Measurements from ENCODE around the gene MYZAP. TPM values are rescaled to one million over a fixed set of nuclear protein-coding genes. Genes with fewer than 3 reads are reported as not detected.

The MYZAP gene
- total RNA-seq, 1 experiment from 2014 or later: 0.68 TPM

DNA sequence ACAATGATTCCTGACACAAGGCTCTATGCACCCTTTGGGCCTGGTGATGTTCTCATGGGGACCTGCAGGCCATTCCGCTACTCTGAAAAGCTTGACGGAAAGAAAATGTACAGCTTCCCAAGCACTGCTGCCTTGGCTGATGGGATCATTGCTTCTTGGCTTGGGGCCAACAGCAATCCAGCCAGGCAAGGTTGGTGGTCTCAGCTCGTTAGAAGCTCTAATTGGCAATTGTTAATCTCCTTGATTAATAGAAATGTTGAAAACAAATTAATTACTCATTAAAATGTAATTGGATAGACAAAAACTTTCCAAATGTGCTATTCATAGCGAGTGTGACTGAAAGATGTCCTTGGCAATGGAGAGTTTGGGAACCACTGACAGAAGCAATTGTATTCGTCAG, 16.3 kb upstream of the MYZAP start:
- Mint-ChIP-seq H3K4me1 (peaks cover 5% of the 10 kb centered on the region), H3K27me3 (ENCODE audit: low read depth) (peaks cover 3% of the 10 kb centered on the region; the same call in 1 of the 2 replicates), H3K36me3 (no peaks in the 10 kb centered on the region), H3K9me3 (no peaks in the 10 kb centered on the region), H3K4me3 (no peak overlapping the region), H3K27ac (no peak overlapping the region)
- no peak for DNase-seq (ENCODE audit: low spot score)
- TF ChIP-seq RELA (CRISPR knock-in tag; IDR thresholded peaks at IDR 0.05; ENCODE audit: borderline replicate concordance) (no peak), NFATC4 (CRISPR knock-in tag; IDR thresholded peaks at IDR 0.05) (no peak), ZNF671 (CRISPR knock-in tag; IDR thresholded peaks at IDR 0.05) (no peak)
- ChIA-PET POLR2A (no interaction called here), CTCF (interaction anchor here (1.1 kb wide), 1 partner anchor 56 kb away, joined by 3 read pairs; no protein-coding TSS in a partner anchor)
- ATAC-seq: no peak

DNA sequence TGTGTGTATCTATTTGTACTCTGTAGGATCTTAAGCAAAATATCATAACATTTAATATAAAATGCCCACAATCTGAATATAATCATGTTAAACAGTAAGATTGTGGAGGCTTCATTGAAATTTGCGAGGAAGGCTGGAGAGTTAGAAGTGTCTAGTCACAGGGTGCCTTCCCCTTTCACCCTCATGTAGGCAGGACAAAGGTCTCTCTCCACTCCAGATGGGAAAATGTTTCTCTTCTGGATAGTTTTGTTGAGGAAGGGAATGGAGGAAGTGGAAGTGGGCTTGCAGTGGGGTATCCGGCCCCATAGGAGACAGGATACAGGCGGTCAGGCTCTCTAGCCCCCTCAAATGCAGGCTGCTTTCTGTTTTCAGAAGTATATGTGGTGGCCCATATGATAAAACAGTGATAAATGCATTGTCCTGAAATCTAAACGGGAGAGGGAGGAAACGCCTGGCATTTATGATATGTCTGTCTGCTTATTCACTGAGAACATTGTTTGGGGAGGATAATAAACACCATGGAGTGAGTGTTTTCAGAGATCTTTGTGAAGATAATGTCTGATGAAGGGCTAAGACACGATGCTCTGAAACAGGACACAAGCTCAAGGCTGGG, 13.3 kb upstream of the MYZAP start:
- Mint-ChIP-seq H3K36me3 (no peaks in the 10 kb centered on the region; the same call in 1 of the 2 replicates), H3K27me3 (ENCODE audit: low read depth) (peaks cover 3% of the 10 kb centered on the region; the same call in 1 of the 2 replicates), H3K4me3 (no peak overlapping the region), H3K27ac (no peak overlapping the region), H3K4me1 (peaks cover 3% of the 10 kb centered on the region; the same call in 1 of the 2 replicates), H3K9me3 (peaks cover 8% of the 10 kb centered on the region)
- CTCF ChIA-PET: interaction anchor here (1.2 kb wide), 1 partner anchor 19 kb away, joined by 3 read pairs; no protein-coding TSS in a partner anchor
- no peak for DNase-seq (ENCODE audit: low spot score)
- POLR2A ChIA-PET: no interaction called here
- ATAC-seq: no peak
- TF ChIP-seq ZNF232 (CRISPR knock-in tag; IDR thresholded peaks at IDR 0.05) (no peak), ESRRA (CRISPR knock-in tag; IDR thresholded peaks at IDR 0.05; ENCODE audit: borderline replicate concordance) (no peak), ZBTB21 (CRISPR knock-in tag; IDR thresholded peaks at IDR 0.05; ENCODE audit: borderline replicate concordance) (no peak), ETV6 (CRISPR knock-in tag; IDR thresholded peaks at IDR 0.05) (no peak), SMAD4 (CRISPR knock-in tag; IDR thresholded peaks at IDR 0.05) (no peak), ATF1 (CRISPR knock-in tag; IDR thresholded peaks at IDR 0.05) (no peak)
- TF ChIP-seq, protein P1, sequence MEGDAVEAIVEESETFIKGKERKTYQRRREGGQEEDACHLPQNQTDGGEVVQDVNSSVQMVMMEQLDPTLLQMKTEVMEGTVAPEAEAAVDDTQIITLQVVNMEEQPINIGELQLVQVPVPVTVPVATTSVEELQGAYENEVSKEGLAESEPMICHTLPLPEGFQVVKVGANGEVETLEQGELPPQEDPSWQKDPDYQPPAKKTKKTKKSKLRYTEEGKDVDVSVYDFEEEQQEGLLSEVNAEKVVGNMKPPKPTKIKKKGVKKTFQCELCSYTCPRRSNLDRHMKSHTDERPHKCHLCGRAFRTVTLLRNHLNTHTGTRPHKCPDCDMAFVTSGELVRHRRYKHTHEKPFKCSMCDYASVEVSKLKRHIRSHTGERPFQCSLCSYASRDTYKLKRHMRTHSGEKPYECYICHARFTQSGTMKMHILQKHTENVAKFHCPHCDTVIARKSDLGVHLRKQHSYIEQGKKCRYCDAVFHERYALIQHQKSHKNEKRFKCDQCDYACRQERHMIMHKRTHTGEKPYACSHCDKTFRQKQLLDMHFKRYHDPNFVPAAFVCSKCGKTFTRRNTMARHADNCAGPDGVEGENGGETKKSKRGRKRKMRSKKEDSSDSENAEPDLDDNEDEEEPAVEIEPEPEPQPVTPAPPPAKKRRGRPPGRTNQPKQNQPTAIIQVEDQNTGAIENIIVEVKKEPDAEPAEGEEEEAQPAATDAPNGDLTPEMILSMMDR (IDR thresholded peaks at IDR 0.05): no peak
- TF ChIP-seq, protein P2, sequence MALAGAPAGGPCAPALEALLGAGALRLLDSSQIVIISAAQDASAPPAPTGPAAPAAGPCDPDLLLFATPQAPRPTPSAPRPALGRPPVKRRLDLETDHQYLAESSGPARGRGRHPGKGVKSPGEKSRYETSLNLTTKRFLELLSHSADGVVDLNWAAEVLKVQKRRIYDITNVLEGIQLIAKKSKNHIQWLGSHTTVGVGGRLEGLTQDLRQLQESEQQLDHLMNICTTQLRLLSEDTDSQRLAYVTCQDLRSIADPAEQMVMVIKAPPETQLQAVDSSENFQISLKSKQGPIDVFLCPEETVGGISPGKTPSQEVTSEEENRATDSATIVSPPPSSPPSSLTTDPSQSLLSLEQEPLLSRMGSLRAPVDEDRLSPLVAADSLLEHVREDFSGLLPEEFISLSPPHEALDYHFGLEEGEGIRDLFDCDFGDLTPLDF (CRISPR knock-in tag; IDR thresholded peaks at IDR 0.05): no peak

DNA sequence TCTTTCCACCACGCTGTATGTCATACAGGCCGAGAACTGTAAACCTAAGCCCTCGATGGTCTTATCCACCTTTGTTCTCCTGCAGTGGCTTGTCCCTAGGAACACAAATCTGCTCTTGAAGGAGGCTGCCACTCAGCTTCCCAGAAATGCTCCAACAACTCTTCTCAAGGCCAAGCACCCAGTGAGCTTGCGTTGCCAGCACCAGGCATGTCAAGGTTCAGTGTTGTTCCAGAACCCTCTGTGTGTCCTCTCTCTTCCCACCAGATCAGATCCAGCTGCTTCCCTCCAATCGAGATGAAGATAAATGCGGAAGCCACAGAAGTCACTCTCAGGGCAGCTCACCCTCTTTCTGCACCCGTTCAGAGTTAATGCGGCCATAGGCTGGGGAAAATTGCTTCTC, 11.3 kb upstream of the MYZAP start:
- TF ChIP-seq ZNF232 (CRISPR knock-in tag; IDR thresholded peaks at IDR 0.05) (no peak), FOXP1 (CRISPR knock-in tag; IDR thresholded peaks at IDR 0.05; ENCODE audit: borderline replicate concordance) (no peak), RELA (CRISPR knock-in tag; IDR thresholded peaks at IDR 0.05; ENCODE audit: borderline replicate concordance) (no peak)
- TF ChIP-seq, protein P3, sequence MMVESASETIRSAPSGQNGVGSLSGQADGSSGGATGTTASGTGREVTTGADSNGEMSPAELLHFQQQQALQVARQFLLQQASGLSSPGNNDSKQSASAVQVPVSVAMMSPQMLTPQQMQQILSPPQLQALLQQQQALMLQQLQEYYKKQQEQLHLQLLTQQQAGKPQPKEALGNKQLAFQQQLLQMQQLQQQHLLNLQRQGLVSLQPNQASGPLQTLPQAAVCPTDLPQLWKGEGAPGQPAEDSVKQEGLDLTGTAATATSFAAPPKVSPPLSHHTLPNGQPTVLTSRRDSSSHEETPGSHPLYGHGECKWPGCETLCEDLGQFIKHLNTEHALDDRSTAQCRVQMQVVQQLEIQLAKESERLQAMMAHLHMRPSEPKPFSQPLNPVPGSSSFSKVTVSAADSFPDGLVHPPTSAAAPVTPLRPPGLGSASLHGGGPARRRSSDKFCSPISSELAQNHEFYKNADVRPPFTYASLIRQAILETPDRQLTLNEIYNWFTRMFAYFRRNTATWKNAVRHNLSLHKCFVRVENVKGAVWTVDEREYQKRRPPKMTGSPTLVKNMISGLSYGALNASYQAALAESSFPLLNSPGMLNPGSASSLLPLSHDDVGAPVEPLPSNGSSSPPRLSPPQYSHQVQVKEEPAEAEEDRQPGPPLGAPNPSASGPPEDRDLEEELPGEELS (CRISPR knock-in tag; IDR thresholded peaks at IDR 0.05): no peak
- TF ChIP-seq, protein P4, sequence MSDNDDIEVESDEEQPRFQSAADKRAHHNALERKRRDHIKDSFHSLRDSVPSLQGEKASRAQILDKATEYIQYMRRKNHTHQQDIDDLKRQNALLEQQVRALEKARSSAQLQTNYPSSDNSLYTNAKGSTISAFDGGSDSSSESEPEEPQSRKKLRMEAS (CRISPR knock-in tag; IDR thresholded peaks at IDR 0.05): no peak
- TF ChIP-seq, protein P5, sequence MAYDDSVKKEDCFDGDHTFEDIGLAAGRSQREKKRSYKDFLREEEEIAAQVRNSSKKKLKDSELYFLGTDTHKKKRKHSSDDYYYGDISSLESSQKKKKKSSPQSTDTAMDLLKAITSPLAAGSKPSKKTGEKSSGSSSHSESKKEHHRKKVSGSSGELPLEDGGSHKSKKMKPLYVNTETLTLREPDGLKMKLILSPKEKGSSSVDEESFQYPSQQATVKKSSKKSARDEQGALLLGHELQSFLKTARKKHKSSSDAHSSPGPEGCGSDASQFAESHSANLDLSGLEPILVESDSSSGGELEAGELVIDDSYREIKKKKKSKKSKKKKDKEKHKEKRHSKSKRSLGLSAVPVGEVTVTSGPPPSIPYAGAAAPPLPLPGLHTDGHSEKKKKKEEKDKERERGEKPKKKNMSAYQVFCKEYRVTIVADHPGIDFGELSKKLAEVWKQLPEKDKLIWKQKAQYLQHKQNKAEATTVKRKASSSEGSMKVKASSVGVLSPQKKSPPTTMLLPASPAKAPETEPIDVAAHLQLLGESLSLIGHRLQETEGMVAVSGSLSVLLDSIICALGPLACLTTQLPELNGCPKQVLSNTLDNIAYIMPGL (CRISPR knock-in tag; IDR thresholded peaks at IDR 0.05): no peak
- TF ChIP-seq, protein P6, sequence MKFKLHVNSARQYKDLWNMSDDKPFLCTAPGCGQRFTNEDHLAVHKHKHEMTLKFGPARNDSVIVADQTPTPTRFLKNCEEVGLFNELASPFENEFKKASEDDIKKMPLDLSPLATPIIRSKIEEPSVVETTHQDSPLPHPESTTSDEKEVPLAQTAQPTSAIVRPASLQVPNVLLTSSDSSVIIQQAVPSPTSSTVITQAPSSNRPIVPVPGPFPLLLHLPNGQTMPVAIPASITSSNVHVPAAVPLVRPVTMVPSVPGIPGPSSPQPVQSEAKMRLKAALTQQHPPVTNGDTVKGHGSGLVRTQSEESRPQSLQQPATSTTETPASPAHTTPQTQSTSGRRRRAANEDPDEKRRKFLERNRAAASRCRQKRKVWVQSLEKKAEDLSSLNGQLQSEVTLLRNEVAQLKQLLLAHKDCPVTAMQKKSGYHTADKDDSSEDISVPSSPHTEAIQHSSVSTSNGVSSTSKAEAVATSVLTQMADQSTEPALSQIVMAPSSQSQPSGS (CRISPR knock-in tag; IDR thresholded peaks at IDR 0.05; ENCODE audit: borderline replicate concordance, low read depth): no peak
- TF ChIP-seq, protein P1 (IDR thresholded peaks at IDR 0.05): no peak
- peaks cover 3% of the 10 kb centered on the region; the same call in 1 of the 2 replicates for H3K27me3 Mint-ChIP-seq (ENCODE audit: low read depth)
- H3K4me3 Mint-ChIP-seq: no peak overlapping the region
- no peaks in the 10 kb centered on the region for H3K4me1 Mint-ChIP-seq
- peaks cover 14% of the 10 kb centered on the region for H3K9me3 Mint-ChIP-seq
- CTCF ChIA-PET: interaction anchor here (0.7 to 1.6 kb wide), 5 partner anchors 11 to 171 kb away, joined by 3 to 7 read pairs (median 3); partner anchors contain the start of gene MYZAP
- H3K27ac Mint-ChIP-seq: no peak overlapping the region
- POLR2A ChIA-PET: no interaction called here
- ATAC-seq (no peak), DNase-seq (ENCODE audit: low spot score) (no peak)
- no peaks in the 10 kb centered on the region; the same call in 1 of the 2 replicates for H3K36me3 Mint-ChIP-seq
